GM21381 (cell line): ENCODE measurements around the gene GIPC3.
"Not testable (repeated sequence)": the region's sequence is repeated elsewhere in the genome, so short reads cannot be mapped to it uniquely, and the experiment has no call there.

Source experiments
- ATAC-seq: cut with Tn5 transposase; IDR thresholded peaks from one replicate; pipeline ENCODE4 v1.9.1; 2021; ENCODE audit warnings: mild to moderate bottlenecking, moderate library complexity; ENCODE audit not compliant: unreplicated experiment

The GIPC3 gene

DNA sequence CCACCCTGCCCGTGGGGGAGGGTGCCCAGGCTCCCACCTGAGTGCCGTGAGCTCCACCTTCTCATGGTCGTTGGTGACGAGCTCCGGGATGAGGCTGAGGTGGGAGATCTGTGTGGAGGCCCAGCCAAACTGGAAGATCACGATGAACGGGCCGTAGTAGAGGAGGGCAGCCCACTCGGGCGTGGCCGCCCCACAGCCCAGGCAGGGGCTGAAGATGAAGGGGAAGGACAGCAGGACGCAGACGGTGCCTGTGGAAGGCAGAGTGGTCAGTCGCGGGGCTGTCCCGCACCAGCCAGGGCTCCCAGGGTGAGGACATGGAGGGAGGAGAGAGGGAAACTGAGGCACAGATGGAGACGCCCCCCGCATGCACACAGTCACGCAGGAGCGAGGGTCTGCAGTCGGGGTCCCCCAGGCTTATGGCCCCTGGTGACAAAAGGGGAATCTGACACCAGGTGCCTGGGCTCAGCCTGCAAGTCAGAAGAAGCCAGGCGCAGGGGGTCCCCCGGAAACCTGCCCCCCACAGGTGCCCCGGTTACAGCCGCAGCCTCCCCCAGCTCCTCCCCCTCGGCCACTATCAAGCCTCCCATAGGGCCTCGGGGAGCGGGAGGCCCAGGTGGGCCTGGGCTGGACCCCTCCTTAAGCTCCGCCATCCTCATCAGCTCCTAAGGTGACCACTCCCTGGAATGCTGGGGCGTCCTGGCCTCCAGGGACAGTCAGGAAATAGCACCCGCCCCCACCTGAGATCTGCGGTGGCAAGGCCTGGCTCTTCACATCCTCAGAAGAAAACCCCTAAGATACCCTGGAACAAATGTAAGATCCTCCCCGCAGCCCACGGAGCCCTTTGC lies 34.1 kb upstream of the GIPC3 start:
- no peak for ATAC-seq

GRCh38 chr19:3551792-3552095 lies 33.5 kb upstream of the GIPC3 start:
- ATAC-seq = no peak

GRCh38 chr19:3554254-3555083 lies 30.8 kb upstream of the GIPC3 start:
- no peak for ATAC-seq

- ATAC-seq = no peak
Observed at GRCh38 chr19:3555653-3556422, 29.4 kb upstream of the GIPC3 start.

DNA sequence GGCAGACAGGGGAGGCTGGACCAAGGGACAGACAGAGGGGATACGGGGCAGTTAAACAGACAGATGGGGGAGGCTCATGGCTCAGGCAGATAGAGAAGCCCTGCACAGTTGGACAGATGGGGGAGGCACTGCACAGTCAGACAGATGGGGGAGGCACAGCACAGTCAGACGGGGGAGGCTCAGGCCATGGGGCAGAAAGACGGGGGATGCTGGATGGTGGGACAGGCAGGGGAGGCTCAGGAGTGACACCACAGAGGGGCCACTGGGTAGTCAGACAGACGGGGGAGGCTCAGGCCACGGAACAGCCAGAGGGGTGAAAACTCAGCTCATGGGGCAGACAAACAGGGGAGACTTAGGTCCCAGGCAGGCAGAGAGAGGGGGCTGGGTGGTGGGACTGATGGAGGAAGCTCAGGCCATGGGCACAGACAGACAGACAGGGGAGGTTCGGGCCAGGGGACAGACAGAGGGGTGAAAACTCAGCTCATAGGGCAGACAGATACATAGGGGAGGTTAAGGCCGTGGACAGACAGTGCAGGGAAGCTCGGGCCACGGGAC lies 28.8 kb upstream of the GIPC3 start:
- ATAC-seq = no peak

- no peak for ATAC-seq
Observed at GRCh38 chr19:3556978-3557460, 28.3 kb upstream of the GIPC3 start.

- peak; percentile 85 for ATAC-seq
Observed at GRCh38 chr19:3557461-3558248, 27.6 kb upstream of the GIPC3 start, which contains the start of gene MFSD12. Gene MFSD12 (minus strand): TSS chr19:3557586. CDS start chr19:3557403, 183 bp downstream.

DNA sequence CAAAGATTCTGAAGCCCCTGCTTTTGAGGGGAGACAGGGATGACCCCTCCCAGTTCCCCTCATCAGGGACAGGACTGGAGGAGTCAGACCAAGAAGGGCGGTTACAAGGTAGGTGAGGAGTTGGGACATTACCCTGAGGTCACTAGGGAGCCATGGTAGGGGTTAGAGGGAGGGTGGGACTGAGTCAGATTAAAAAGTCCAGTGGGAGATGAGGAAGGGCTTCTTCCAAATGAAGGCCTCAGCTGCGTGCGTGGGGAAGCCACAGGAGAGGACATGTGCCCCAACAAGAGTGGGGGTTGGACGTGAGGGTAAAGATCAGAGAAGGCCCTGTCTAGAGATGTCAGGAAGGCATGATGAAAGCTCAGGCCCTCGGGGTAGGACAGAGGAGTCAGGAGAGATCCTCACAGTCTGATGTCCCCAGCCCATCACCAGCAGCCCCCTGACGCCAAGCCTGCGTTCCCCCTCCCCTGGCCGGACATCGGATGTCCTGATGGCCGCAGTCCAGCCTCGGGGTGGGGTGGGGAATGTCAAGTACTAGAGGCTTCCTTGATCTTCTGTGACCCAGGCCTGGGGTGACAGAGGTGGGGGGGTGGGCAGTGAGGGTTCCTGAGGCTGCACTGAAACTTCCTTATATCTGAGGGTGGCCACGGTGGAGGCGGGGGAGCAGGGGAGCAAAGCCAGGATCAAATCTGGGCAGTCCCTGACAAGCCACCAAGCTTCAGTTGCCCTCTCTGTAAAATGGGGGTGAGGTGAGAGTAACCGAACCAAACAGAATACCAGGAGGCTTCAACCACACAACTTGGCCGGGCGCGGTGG lies 21.4 kb upstream of the GIPC3 start:
- ATAC-seq = no peak

DNA sequence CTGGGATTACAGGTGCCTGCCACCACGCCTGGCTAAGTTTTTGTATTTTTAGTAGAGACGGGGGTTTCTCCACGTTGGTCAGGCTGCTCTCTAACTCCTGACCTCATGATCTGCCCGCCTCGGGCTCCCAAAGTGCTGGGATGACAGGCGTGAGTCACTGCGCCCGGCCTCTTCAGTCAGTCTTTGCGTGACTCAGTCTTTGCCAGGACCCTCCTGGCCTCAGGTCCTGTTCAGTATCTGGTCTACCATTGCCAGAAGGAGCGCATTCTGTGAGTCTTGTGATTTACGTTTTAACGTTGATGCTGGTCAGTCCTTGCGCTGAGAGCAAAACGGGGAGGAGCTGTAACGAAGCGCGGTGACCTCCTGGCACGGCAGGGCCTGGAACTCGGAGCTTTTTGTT lies 20.1 kb upstream of the GIPC3 start:
- no peak for ATAC-seq

- ATAC-seq = not testable (repeated sequence)
Observed at GRCh38 chr19:3570042-3570441, 15.2 kb upstream of the GIPC3 start.

DNA sequence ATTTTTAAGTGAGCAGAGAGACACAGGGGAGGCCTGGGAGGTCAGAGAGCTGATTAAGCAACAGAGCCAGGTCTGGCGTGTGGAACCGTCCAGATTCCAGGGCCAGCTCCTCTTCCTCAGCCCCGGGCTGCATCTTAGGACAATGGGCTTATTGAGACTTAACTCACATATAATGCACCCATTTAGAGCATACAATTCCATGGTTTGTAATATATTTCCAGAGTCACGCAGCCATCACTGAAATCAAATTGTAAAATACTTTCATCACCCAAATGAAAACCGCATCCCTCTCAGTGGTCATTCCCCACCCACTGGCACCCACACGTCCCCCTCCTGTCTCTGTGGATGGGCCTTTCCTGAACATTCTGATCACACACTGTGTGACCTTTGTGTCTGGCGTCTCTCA lies 14.7 kb upstream of the GIPC3 start:
- ATAC-seq = no peak

GRCh38 chr19:3572132-3572854 lies 13.0 kb upstream of the GIPC3 start:
- ATAC-seq = peak; percentile 89

GRCh38 chr19:3572855-3573161 lies 12.5 kb upstream of the GIPC3 start, which contains the start of gene HMG20B:
Gene HMG20B (plus strand): TSS chr19:3572944. CDS start chr19:3573310, 366 bp downstream.
- no peak for ATAC-seq

DNA sequence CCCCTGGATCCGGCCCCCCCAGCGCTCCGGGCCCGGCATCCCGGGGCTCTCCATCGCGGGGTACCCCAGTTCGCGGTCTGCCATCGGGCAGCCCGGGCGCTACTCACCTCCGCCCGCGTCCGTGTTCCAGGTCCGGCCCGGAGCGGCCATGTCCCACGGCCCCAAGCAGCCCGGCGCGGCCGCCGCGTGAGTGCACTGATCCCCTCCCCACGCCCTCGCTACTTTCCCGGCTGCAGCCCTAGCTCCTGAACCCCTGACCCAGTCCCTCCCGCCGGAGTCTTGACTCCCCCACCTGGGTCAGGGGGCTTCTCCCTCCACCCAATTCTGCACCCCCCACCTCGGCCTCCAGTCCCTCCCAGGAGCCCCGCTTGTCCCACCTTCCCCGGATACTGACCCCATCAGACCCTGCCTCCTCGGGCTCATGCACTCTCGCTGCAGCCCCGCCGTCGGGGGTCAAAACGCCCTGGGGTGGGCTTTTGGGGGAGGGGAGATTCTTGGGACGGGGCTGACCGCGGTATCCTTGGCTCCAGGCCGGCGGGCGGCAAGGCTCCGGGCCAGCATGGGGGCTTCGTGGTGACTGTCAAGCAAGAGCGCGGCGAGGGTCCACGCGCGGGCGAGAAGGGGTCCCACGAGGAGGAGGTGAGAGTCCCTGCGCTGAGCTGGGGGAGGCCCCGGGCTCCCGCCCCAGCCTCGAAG lies 12.0 kb upstream of the GIPC3 start:
- ATAC-seq = no peak

GRCh38 chr19:3573858-3574637 lies 11.2 kb upstream of the GIPC3 start:
- no peak for ATAC-seq

DNA sequence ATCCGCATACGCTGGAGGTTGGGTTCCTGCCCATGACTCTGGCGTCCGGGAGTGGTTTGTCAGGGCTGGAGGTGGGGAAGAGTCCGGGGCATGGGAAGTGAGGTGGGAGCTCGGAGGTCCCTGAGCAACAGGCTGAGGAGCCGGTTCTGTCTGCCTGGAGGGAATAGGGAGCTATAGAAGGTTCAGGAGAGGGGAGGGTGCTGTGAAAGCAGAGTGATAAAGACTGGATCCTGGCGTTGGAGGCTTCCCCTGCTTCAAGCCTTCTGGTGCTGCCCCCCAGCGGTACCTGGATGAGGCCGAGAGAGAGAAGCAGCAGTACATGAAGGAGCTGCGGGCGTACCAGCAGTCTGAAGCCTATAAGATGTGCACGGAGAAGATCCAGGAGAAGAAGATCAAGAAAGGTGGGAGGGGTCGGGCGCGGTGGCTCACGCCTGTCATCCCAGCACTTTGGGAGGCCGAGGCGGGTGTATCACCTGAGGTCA lies 10.0 kb upstream of the GIPC3 start:
- no peak for ATAC-seq
